Measurements from ENCODE around the gene PCDHA4. TPM values are rescaled to one million over a fixed set of nuclear protein-coding genes. Genes with fewer than 3 reads are reported as not detected.
A peak's percentile ranks its signal among the peaks of the same experiment; 100 is the strongest.
"Not testable (repeated sequence)": the region's sequence is repeated elsewhere in the genome, so short reads cannot be mapped to it uniquely, and the experiment has no call there.

PCDHA4 gene
- total RNA-seq, 1 donor from 2014 or later = 19.8 TPM

DNA sequence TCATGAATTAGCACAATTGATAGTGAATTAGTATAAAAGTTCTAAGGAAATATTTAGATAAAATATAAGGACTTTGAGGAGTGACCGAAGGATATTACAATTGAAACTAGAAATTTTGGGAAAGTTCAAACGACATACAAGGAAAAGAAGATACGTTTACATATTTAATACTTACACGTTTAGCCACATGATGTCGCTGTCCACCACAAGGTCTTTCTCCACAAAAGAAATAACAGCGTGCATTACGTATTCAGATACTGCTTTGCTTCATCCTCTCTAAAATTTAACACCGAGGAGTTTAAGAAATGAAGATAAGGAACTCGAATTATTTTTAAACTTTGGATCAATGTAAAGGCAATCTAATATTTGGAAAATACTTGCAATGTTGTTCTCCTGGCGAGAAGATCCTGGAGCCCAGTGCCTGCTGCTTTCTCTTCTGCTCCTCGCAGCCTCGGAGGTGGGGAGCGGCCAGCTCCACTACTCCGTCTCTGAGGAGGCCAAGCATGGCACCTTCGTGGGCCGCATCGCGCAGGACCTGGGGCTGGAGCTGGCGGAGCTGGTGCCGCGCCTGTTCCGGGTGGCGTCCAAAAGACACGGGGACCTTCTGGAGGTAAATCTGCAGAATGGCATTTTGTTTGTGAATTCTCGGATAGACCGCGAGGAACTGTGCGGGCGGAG is 5.9 kb upstream of the PCDHA4 start, which contains the start of gene PCDHA3:
TSS of gene PCDHA3 (plus strand) at position 242 of the 678 bp plus-strand sequence.
- peaks cover 32% of the 10 kb centered on the region for H3K9me3 Mint-ChIP-seq
- no peak for DNase-seq (ENCODE audit: low spot score in 2 of 2, unreplicated experiment in 2 of 2)
- no peak within 1 kb of the TSS for H3K4me3 Mint-ChIP-seq
- no peak within 1 kb of the TSS for H3K27ac Mint-ChIP-seq
- TF ChIP-seq, protein P1, sequence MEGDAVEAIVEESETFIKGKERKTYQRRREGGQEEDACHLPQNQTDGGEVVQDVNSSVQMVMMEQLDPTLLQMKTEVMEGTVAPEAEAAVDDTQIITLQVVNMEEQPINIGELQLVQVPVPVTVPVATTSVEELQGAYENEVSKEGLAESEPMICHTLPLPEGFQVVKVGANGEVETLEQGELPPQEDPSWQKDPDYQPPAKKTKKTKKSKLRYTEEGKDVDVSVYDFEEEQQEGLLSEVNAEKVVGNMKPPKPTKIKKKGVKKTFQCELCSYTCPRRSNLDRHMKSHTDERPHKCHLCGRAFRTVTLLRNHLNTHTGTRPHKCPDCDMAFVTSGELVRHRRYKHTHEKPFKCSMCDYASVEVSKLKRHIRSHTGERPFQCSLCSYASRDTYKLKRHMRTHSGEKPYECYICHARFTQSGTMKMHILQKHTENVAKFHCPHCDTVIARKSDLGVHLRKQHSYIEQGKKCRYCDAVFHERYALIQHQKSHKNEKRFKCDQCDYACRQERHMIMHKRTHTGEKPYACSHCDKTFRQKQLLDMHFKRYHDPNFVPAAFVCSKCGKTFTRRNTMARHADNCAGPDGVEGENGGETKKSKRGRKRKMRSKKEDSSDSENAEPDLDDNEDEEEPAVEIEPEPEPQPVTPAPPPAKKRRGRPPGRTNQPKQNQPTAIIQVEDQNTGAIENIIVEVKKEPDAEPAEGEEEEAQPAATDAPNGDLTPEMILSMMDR (IDR thresholded peaks at IDR 0.05; ENCODE audit: unreplicated experiment) = no peak
- H3K27me3 Mint-ChIP-seq (ENCODE audit: low read depth) = no peaks in the 10 kb centered on the region
- no peaks in the 10 kb centered on the region for H3K4me1 Mint-ChIP-seq
- H3K36me3 Mint-ChIP-seq = peaks cover 33% of the 10 kb centered on the region

DNA sequence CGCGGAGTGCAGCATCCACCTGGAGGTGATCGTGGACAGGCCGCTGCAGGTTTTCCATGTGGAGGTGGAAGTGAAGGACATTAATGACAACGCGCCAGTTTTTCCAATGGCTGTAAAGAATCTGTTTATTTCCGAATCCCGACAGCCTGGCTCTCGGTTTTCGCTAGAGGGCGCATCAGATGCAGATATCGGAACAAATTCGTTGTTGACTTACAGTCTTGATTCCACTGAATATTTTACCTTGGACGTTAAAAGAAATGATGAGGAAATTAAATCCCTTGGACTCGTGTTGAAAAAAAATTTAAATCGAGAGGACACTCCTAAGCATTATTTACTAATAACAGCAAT is 5.4 kb upstream of the PCDHA4 start:
- DNase-seq (ENCODE audit: low spot score in 2 of 2, unreplicated experiment in 2 of 2) = no peak
- H3K36me3 Mint-ChIP-seq = peaks cover 29% of the 10 kb centered on the region
- no peak overlapping the region for H3K27ac Mint-ChIP-seq
- no peaks in the 10 kb centered on the region for H3K4me1 Mint-ChIP-seq
- no peak overlapping the region for H3K4me3 Mint-ChIP-seq
- H3K27me3 Mint-ChIP-seq (ENCODE audit: low read depth) = no peaks in the 10 kb centered on the region
- peaks cover 32% of the 10 kb centered on the region for H3K9me3 Mint-ChIP-seq
- TF ChIP-seq, protein P1 (IDR thresholded peaks at IDR 0.05; ENCODE audit: unreplicated experiment) = no peak

DNA sequence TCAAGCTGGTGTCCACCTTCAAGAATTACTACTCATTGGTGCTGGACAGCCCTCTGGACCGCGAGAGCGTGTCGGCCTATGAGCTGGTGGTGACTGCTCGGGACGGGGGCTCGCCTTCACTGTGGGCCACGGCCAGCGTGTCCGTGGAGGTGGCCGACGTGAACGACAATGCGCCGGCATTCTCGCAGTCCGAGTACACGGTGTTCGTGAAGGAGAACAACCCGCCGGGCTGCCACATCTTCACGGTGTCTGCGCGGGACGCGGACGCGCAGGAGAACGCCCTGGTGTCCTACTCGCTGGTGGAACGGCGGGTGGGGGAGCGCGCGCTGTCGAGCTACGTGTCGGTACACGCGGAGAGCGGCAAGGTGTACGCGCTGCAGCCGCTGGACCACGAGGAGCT is 4.5 kb upstream of the PCDHA4 start:
- not testable (repeated sequence) for H3K27me3 Mint-ChIP-seq (ENCODE audit: low read depth); DNase-seq (ENCODE audit: low spot score in 2 of 2, unreplicated experiment in 2 of 2); H3K27ac Mint-ChIP-seq; H3K4me1 Mint-ChIP-seq; H3K4me3 Mint-ChIP-seq
- H3K9me3 Mint-ChIP-seq = peaks cover 31% of the 10 kb centered on the region
- H3K36me3 Mint-ChIP-seq = peaks cover 31% of the 10 kb centered on the region

DNA sequence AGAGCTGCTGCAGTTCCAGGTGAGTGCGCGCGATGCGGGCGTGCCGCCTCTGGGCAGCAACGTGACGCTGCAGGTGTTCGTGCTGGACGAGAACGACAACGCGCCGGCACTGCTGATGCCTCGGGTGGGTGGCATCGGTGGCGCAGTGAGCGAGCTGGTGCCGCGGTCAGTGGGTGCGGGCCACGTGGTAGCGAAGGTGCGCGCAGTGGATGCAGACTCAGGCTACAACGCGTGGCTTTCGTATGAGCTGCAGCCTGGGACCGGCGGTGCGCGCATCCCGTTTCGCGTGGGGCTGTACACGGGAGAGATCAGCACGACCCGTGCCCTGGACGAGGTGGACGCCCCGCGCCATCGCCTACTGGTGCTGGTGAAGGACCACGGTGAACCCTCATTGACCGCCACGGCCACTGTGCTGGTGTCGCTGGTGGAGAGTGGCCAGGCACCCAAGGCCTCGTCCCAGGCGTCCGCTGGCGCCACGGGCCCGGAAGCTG is 4.0 kb upstream of the PCDHA4 start:
- TF ChIP-seq, protein P1 (IDR thresholded peaks at IDR 0.05; ENCODE audit: unreplicated experiment) = no peak
- H3K27ac Mint-ChIP-seq = no peak overlapping the region
- H3K9me3 Mint-ChIP-seq = peaks cover 29% of the 10 kb centered on the region
- peaks cover 4% of the 10 kb centered on the region for H3K4me1 Mint-ChIP-seq
- no peaks in the 10 kb centered on the region for H3K27me3 Mint-ChIP-seq (ENCODE audit: low read depth)
- H3K4me3 Mint-ChIP-seq = no peak overlapping the region
- no peak for DNase-seq (ENCODE audit: low spot score in 2 of 2, unreplicated experiment in 2 of 2)
- peaks cover 34% of the 10 kb centered on the region for H3K36me3 Mint-ChIP-seq

DNA sequence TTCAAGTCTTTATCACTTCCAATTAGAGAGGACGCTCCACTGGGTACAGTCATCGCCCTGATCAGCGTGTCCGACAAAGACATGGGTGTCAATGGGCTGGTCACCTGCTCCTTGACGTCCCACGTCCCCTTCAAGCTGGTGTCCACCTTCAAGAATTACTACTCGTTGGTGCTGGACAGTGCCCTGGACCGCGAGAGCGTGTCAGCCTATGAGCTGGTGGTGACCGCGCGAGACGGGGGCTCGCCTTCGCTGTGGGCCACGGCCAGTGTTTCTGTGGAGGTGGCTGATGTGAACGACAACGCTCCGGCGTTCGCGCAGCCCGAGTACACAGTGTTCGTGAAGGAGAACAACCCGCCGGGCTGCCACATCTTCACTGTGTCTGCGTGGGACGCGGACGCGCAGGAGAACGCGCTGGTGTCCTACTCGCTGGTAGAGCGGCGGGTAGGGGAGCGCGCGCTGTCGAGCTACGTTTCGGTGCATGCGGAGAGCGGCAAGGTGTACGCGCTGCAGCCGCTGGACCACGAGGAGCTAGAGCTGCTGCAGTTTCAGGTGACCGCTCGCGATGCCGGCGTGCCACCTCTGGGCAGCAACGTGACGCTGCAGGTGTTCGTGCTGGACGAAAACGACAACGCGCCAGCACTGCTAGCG is 1.5 kb downstream of the PCDHA4 start:
- Mint-ChIP-seq H3K36me3 (peaks cover 57% of the 10 kb centered on the region), H3K9me3 (peaks cover 46% of the 10 kb centered on the region), H3K4me3 (peak overlapping the region; percentile 91)
- not testable (repeated sequence) for DNase-seq (ENCODE audit: low spot score in 2 of 2, unreplicated experiment in 2 of 2); H3K4me1 Mint-ChIP-seq; H3K27ac Mint-ChIP-seq; H3K27me3 Mint-ChIP-seq (ENCODE audit: low read depth)

DNA sequence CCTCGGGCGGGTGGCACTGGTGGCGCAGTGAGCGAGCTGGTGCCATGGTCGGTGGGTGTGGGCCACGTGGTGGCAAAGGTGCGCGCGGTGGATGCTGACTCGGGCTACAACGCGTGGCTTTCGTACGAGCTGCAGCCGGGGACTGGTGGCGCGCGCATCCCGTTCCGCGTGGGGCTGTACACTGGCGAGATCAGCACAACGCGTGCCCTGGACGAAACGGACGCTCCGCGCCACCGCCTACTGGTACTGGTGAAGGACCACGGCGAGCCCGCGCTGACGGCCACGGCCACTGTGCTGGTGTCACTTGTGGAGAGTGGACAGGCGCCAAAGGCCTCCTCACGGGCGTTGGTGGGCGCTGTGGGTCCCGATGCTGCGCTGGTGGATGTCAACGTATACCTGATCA is 2.0 kb downstream of the PCDHA4 start:
- H3K27ac Mint-ChIP-seq = no peak overlapping the region
- no peak overlapping the region for H3K4me3 Mint-ChIP-seq
- H3K9me3 Mint-ChIP-seq = peaks cover 42% of the 10 kb centered on the region
- TF ChIP-seq, protein P1 (IDR thresholded peaks at IDR 0.05; ENCODE audit: unreplicated experiment) = no peak
- no peaks in the 10 kb centered on the region for H3K27me3 Mint-ChIP-seq (ENCODE audit: low read depth)
- DNase-seq (ENCODE audit: low spot score in 2 of 2, unreplicated experiment in 2 of 2) = no peak
- peaks cover 10% of the 10 kb centered on the region for H3K4me1 Mint-ChIP-seq
- peaks cover 55% of the 10 kb centered on the region for H3K36me3 Mint-ChIP-seq

Data from mesothelial cell of epicardium (in vitro differentiated cells).